GM21526 (cell line): ENCODE results near the gene ME2.
"Not testable (repeated sequence)": the region's sequence is repeated elsewhere in the genome, so short reads cannot be mapped to it uniquely, and the experiment has no call there.

Experiments used
- ATAC-seq: cut with Tn5 transposase; IDR thresholded peaks from one replicate; pipeline ENCODE4 v1.9.1; 2021; ENCODE audit warnings: moderate library complexity; ENCODE audit not compliant: unreplicated experiment, low FRiP score

The ME2 gene

DNA sequence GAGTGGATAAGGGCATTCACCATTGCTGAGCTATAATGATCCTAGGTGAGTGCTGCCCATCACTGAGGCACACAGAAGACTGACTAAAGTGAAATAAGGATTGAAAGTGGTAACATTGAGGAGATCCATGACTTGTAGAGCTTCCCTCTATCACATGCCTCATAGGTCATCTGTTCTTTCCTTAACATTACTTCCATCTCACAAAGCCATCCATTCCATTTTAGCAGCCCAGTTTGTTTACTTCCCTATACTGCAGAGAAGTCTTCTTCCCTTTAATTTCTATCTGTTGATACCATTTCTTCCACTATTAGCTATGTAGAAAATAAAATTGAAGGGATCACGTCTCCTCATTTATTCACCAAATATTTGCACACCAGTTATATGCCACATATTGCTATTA is 32.1 kb downstream of the ME2 start:
- ATAC-seq = no peak

DNA sequence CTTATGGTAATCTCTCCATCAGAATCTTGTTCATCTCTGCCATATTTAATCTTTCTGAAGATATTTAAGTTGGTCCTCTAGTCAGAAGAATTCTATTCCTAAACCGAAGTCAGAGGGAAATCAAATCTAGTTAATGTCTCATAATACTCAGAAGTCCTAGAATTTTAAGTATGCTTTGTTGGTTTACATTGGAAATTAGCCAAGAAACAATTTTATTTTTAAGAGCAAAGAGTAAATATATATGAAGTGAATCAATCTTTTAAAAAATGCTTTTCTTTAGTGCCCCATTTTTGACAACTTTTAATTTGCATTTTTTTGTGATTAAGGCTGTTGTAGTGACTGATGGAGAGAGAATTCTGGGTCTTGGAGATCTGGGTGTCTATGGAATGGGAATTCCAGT is 38.1 kb downstream of the ME2 start:
- ATAC-seq = no peak

DNA sequence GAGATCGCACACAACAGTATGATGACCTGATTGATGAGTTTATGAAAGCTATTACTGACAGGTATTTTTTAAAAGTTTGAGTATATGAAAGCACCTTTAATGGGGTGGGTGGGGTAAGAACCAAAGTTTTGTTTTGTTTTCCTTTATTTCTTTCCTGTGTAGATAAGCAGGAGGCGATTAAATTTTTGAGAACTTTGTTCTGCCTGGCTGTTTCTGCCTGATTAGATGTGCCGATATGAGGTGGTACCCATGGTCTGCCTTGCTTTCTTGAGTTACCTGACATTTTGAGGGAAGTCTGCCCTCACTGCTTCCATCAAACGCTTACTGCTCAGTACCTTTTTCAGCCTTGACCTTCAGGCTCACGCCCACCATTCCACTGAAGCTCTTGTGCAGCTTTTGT is 39.2 kb downstream of the ME2 start:
- no peak for ATAC-seq

DNA sequence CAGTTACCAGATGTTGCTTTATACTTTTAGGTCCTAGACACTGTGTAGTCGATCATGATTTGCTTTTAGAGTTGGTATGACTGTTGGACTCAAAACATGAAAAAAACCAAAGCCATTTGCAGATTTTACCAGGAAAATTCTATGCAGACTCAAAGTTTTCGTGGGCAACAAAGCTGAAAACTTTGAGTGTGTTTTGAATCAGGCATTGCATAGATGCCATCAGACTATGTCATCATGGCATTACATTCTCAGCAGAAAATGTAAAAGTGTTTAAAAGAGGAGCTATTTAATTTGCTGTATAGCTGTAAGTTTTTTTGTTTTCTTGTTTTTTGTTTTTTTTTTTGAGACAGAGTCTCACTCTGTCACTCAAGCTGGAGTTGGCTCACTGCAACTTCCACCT is 45.5 kb downstream of the ME2 start:
- ATAC-seq = no peak

DNA sequence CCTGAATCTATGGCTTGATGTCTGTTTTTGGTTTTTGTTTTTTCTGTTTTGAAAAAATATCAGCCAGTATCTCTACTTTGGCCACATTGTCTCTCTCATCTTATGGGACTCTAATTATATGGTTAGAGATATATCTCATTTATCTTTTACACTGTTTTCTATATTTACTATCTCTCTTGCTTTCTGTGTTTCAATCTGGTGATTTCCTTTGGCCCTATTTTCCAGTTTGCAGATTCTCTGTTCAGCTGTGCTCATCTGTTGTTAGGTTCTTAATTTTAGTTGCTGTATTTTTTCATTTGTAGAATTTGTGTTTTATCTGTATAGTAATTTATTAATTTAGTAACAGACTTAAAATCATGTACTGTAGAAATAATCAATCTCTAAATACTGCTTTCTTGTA is 47.6 kb downstream of the ME2 start:
- ATAC-seq = no peak

DNA sequence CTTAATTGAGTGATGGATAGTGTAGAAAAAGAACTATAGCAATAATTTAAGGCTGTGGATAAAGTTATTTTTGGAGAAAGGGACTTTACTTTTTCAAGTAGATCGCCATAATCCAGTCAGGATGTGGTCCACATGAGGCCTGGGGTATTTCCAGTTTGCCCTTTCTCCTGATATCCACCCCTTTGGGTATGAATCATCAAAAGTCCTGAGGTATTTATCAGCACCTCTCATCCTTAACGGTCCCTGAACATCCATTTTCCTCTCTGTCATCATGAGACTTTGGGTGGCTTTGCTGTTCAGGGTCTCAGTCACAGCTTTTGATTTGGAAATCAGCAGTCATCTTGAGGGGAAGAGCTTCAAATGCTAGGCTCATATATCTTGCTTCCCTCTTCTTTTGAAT is 49.6 kb downstream of the ME2 start:
- no peak for ATAC-seq

DNA sequence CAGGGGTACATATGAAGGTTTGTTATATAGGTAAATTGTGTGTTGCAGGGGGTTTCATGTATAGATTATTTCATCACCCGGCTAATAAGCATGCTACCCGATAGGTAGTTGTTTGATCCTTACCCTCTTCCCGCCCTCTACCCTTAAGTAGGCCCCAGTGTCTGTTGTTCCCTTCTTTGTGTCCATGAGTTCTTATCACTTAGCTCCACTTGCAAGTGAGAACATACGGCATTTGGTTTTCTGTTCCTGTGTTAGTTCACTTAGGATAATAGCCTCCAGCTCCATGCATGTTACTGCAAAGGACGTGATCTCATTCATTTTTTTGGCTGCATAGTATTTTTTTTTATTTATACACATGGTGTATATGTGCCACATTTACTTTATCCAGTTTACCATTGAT is 54.8 kb downstream of the ME2 start:
- ATAC-seq = no peak

DNA sequence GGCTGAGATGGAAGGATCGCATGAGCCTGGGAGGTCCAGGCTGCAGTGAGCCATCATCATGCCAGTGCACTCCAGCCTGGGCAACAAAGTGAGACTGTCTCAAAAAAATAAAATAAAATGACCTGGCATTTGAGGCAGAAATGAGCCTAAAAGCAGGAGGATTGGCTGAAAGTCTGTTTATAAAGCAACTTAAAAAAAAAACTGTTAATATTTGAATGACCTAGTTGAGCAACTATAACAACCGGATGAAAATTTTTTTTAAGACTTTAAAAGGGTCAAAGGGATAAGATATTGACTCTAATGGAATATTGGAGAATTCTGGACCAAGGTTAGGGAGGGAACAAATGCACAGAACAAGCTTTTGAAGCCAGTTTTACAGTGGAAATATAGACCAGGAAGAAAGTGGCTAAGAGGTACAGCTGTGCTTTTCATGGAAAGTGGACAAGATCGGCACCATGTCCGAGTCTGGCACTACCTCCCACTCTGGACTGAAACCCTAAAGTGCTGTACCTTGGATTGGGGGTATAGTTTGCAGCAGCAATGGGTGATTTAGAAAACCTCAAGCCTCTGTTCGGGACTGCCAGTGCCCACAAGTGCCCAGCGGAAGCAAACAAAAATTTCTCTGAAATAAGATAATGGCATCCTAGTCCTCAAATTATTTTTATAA is 55.8 kb downstream of the ME2 start:
- ATAC-seq = no peak

DNA sequence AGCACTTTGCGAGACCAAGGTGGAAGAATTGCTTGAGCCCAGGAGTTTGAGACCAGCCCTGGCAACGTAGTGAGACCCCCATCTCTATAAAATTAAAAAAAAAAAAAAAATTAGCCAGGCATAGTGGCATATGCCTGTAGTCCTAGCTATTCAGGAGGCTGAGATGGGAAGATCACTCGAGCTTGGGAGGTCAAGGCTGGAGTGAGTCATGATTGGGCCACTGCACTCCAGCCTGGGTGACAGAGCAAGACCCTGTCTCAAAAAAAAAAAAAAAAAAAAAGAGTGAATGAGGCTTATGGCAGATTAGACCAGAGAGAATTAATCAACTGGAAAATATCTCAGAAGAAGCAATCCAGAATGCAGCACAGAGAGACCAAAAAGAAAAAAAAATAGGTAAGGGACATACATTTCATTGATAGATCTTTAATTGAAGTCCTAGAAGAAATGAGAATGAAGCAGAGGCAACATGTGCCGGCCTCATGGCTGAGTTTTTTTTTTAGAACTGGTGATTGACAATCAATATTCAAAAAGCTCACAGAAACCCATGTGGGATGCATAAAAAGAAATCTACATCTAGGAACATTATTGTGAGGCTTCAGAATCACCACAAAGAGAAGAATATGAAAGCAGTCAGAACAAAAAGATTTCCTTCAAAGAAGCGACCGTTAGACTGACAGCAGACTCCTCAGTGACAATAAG is 56.7 kb downstream of the ME2 start:
- no peak for ATAC-seq

DNA sequence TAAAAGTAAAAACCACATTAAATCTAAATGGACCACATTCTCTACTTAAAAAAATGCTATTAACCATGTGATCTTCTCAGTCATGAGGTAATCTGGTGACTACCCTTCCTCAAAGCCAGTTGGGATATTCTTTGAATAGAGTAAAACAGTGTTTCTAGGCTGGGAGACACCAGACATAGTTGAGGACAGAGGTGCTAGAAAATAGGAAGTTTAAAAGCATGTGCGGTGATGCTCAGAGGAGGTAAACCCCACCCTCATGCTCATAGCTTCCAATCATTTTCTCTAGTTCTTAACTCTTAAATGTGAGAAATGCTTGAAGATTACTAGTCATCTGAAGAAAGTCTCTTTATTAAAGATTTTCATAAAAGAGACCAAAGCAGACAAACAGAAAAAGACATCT is 58.3 kb downstream of the ME2 start:
- no peak for ATAC-seq

DNA sequence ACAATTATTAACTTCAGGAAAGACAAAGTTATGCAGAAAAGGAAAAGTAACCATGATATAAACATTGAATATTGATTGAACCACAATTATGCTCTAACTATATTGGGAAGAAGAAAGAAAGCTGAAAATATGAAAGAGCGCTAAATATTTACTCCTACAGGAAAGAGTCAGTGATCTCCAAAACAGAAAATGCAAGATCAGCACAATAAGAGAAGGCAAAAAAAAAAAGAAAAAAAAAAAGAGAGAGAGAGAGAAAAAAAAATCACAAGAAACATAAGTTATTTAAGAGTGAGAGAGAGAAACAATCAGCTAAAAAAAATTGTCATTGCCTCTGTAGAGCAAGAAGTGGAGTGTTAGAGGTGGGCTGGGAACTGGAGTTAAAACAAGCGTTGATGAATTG is 60.0 kb downstream of the ME2 start:
- ATAC-seq = no peak

DNA sequence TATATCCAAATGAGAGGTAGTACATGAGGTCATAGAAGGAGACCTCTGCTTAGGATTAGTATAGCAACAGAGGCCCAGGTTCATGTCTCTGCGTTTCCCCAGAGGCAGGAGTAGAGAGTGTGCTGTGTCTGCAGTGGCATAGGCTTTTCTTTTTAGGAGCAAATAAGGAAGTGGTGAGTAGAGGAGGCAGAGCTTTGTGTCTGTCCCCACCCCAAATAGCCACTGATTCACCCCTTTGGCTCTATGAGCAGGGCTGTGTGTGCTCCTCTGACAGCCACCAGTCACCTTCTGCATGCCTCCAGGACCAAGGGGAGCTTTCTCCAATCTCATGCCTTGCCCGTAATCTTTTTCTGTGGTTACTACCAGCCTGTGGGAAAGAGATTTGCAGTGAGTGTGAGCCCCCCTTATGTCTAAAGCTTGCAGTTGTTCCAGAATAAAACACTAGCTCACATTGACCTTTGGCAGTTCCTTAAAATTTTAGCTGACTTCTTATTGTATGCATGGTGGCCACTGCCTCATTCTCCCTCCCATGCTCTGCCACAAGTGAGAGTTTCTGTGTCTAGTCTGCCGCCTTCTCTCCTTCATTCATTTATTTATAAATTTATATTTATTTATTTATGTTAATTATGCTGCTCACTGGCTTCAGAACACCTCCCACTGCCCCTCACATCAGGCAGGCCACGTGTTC is 65.5 kb downstream of the ME2 start:
- ATAC-seq = no peak

DNA sequence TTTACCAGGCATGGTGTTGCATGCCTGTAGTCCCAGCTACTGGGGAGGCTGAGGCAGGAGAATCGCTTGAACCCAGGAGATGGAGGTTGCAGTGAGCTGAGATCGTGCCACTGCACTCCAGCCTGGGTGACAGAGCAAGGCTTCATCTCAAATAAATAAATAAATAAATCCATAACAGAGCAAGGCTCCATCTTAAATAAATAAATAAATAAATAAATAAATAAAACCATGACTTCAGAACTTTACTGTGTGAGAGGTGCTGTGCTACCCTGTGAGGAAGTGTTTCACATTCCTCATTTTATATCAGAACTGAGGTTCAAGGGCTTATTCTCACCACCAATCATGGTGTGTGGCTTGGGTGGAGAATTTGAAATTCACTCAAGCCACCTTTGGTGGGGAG is 67.0 kb downstream of the ME2 start:
- ATAC-seq = not testable (repeated sequence)

DNA sequence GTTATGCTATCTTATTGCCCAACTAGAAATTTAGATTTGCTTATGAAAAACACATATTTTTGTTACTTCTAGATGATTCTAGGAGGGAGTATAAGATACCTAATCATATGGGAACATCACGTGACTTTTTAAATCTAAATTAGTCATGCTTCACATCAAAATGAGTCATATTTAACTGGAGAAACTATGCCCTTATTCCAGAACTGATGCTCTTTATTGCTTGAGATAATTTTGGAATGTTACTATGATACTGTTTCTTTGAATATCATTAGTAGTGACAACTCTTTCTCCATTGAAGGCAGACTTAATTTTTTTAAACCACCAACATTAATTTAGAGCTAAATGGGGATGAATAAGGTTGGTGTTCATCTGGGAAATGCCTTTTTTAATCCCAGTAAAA is 69.0 kb downstream of the ME2 start:
- ATAC-seq = no peak

DNA sequence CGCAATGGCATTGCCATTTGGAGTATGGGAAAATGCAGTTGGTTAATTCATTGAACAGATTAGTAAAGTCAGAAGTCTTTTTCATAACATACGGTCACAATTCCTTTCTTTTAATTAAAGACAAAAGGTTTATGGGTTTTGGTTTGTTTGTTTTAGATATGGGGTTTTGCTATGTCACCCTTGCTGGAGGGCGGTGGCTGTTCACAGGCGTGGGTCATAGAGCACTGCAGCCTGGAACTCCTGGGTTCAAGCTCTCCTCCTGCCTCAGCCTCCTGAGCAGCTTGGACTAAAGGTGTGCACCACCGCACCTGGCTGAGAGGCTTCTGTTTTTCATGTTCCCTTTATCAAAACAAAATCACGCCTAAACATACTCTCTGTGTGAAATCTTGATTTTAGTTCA is 70.3 kb downstream of the ME2 start:
- no peak for ATAC-seq

DNA sequence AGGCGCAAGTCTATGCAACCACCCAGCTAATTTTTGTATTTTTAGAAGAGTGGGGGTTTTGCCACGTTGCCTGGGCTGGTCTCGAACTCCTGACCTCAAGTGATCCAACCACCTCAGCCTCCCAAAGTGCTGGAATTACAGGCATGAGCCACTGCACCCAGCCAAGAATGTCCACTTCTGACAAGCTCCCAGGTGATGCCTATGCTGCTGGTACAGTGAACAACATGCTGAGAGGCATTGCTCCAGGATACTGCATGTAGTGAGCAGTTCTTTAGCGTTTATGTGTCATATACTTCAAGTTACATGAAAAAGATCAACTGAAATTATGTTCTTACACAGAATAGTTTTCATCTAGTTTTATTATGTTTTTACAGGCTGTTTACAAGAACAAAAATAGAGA is 71.7 kb downstream of the ME2 start:
- ATAC-seq = no peak

DNA sequence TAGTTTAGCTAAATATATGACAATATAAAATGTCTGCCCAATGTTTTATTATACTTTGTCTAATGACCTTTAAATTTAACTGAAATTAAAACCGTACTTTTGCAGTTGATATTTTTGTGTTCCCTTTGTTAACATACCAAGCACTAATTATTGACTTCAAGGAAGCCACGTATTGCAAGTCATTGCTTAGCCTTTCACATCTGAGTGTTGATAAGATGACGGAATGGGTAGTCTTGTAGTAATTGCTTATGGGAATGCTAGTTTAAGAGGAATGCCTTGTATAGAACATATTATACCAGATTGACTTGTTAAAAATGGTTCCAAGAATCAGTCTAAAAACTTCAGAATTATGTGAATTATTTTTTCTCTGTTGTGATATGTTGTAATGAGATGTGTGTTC is 74.9 kb downstream of the ME2 start:
- no peak for ATAC-seq

DNA sequence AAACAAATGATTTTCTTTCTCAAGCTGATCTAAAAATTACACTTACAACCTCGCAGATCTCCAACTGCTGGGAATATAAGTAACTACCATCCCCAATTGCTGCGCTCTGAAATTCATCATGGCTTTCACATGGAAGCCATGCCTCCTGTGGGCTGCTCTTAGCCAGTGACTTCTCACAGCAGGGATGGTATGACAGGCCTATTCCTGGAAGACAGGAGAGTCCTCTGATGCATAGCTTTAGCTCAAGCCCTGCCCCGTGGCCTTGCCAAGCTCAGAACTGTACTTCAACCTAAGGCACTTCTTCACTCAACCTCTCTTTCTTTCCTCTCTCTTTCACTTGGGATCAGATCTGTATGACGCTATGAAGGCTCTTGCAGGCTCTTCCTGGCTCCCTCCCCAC is 76.3 kb downstream of the ME2 start:
- ATAC-seq = no peak

DNA sequence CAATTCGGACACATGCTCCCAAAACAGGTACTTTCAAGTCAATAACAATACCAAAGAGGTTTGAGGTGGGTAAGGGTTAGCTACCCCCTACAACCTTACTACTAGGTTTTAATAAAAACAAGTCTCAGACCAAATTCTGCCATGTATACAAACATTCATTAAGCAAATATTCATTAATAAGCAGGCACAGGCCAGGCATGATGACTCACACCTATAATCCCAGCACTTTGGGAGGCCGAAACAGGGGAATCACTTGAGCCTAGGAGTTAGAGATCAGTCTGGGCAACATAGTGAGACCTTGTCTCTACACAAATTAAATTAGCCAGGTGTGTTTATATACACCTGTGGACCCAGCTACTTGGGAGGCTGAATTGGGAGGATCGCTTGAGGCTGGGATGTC is 77.2 kb downstream of the ME2 start:
- ATAC-seq = no peak

DNA sequence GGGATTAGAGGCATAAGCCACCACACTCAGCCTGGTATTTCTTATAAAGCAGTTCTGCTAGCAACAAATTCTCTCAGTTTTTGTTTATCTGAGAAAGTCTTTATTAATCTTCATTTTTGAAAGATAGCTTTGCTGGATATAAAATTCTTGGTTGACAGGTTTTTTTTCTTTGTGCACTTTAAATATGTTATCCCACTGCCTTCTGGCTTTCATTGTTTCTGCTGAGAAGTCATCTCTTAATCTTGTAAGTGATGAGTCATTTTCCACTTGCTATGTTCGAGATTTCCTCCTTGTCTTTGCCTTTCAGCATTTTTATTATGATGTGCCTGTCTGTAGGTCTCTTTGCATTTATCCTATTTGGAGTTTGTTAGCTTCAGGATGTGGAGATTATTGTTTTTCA is 83.1 kb downstream of the ME2 start:
- no peak for ATAC-seq

DNA sequence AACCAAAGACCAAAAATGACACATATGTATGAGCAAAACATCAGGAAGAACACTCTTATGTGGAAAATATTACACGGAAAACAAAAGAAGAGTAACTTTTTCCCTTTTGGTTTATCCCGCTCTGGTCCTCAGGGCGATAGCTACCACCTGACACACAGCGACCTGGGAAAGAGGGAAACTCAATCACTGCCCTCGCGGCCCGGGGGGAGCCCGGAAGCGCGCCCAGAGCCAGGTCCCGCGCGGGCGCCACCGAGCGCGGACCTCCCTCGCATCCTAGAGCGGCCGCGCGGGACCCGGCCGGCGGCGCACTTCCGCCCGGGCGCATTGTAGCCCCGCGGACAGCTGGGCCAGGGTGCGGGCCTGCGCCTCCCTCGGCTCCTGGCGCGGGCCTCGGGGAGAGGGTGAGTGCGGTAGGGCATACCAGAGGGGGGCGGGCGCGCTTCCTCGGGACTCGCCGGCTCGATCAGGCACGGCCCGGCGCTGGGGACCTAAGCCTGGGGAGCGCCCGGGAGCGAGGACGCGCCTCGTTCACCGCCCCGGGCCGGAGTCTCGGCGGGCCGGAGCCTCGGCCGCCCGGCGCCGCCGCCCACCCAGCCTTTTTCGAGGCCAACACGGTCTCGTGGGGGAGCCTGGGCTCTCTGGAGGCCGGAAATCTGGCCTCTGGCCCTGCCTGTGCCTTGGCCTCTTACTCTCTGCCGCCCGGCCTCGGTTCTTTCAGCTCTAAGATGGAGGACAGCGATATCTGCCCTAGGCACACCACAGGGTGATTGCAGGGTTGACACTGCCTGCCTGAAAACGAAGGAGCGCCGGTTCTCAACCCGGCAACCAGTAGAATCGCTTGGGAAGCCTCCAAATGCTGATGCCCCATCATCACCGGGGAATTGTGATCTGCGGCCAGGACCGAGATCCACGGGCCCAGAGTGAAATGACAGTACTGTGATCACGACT is 89.1 kb downstream of the ME2 start, which contains the start of gene ELAC1:
Gene ELAC1 (plus strand): TSS at position 327 of the 948 bp plus-strand sequence. CDS start 6,365 bp downstream, outside the sequence.
- peak; percentile 93 for ATAC-seq
